PC-9 (cell line): ENCODE data around the gene VRTN. TPM values are rescaled to one million over a fixed set of nuclear protein-coding genes. Genes with fewer than 3 reads are reported as not detected.

Experiments
- BruUV-seq: library from RNA; stranded (reverse); fragments of 400-500 nt; replicated peaks from 2 replicates; lab custom pipeline; 2021; lab: Mats Ljungman, UMichigan
- CTCF ChIA-PET: fragments of 300-600 bp; sonication (Branson Sonifier 250); formaldehyde crosslinking; loops from one replicate; lab custom pipeline; 2022; ENCODE audit warnings: antibody characterized with exemption; lab: Charles Lee
- POLR2A ChIA-PET: fragments of 300-600 bp; sonication (Branson Sonifier 250); formaldehyde crosslinking; loops from one replicate; lab custom pipeline; 2022; ENCODE audit warnings: antibody characterized with exemption; ENCODE audit not compliant: unreplicated experiment; lab: Charles Lee
- DNase-seq, 2 experiments: peaks; one replicate each; pipeline versions ENCODE4 v3.0.0 to v3.0.0-alpha.2; 2015 to 2022; ENCODE audit warnings: mixed read lengths in 1 of 2
- H2AFZ ChIP-seq: fragments of 200-600 bp; sonication (generic); 2 replicates; pipeline ENCODE4 v1.8.1; 2017; ENCODE audit warnings: antibody characterized with exemption
- H3F3A ChIP-seq: fragments of 200-600 bp; sonication (generic); 2 replicates; pipeline ENCODE4 v1.8.1; 2017; ENCODE audit warnings: antibody characterized with exemption, mild to moderate bottlenecking, low read depth; ENCODE audit not compliant: insufficient read depth
- H3K27ac ChIP-seq: fragments of 200-600 bp; sonication (generic); 2 replicates; pipeline ENCODE4 v1.6.1; 2016; ENCODE audit warnings: mixed run types
- H3K27me3 ChIP-seq: fragments of 200-600 bp; sonication (generic); 2 replicates; pipeline ENCODE4 v1.6.1; 2016; ENCODE audit warnings: low read depth, mixed run types; ENCODE audit not compliant: insufficient read depth
- H3K36me3 ChIP-seq: fragments of 200-600 bp; sonication (generic); 2 replicates; pipeline ENCODE4 v1.6.1; 2016; ENCODE audit warnings: low read depth, mixed run types
- H3K4me1 ChIP-seq: fragments of 200-600 bp; sonication (generic); replicated peaks from 2 replicates; pipeline ENCODE4 v1.6.1; 2016; ENCODE audit warnings: mixed run types; ENCODE audit not compliant: insufficient read depth
- H3K4me2 ChIP-seq: fragments of 200-600 bp; sonication (generic); 2 replicates; pipeline ENCODE4 v1.6.1; 2017; ENCODE audit warnings: mixed run types
- H3K4me3 ChIP-seq: fragments of 200-600 bp; sonication (generic); 2 replicates; pipeline ENCODE4 v1.6.1; 2016; ENCODE audit warnings: mixed run types
- H3K79me2 ChIP-seq: fragments of 200-600 bp; sonication (generic); 2 replicates; pipeline ENCODE4 v1.6.1; 2017; ENCODE audit warnings: low read depth, mixed run types
- H3K9me2 ChIP-seq: fragments of 200-600 bp; sonication (generic); 2 replicates; pipeline ENCODE4 v1.8.1; 2017; ENCODE audit warnings: mild to moderate bottlenecking; ENCODE audit not compliant: insufficient read depth
- H3K9me3 ChIP-seq: fragments of 200-600 bp; sonication (generic); 2 replicates; pipeline ENCODE4 v1.8.1; 2016; ENCODE audit warnings: low read depth; ENCODE audit not compliant: insufficient read depth
- H4K20me1 ChIP-seq: fragments of 200-600 bp; sonication (generic); 2 replicates; pipeline ENCODE4 v1.8.1; 2017; ENCODE audit not compliant: insufficient read depth
- CTCF ChIP-seq: fragments of 200-600 bp; sonication (generic); conservative IDR thresholded peaks from 2 replicates; pipeline ENCODE4 v1.6.1; 2017; ENCODE audit warnings: mixed run types, antibody characterized with exemption, mild to moderate bottlenecking, moderate library complexity
- EZH2 ChIP-seq: fragments of 200-600 bp; sonication (generic); IDR thresholded peaks from 2 replicates; pipeline ENCODE4 v1.8.0; 2017; ENCODE audit warnings: antibody characterized with exemption, low read depth
- intact Hi-C: fragments of 100-400 bp; cut with micrococcal nuclease; formaldehyde crosslinking; loops from one replicate; pipeline ENCODE4 v1.10.0; 2022; ENCODE audit not compliant: unreplicated experiment
- total RNA-seq: library from RNA; stranded (reverse); gene quantifications from 2 replicates; pipeline ENCODE4 v1.2.3, GENCODE V29; 2021

VRTN gene
- total RNA-seq, 1 experiment from 2014 or later = not detected

GRCh38 chr14:74362361-74362915 is 14.2 kb downstream of the VRTN start:
- no peak overlapping the region for H3K4me3 ChIP-seq
- no peaks in the 10 kb centered on the region for H3K27me3 ChIP-seq
- no peaks in the 10 kb centered on the region for H3K4me1 ChIP-seq
- H3K9me3 ChIP-seq = no peaks in the 10 kb centered on the region
- no peak overlapping the region for H2AFZ ChIP-seq
- H3K4me2 ChIP-seq = peak overlapping the region; percentile 21; the same call in 1 of the 2 replicates
- no peaks in the 10 kb centered on the region for H3K9me2 ChIP-seq
- no peaks in the 10 kb centered on the region for H3K36me3 ChIP-seq
- POLR2A ChIA-PET = interaction anchor here (0.7 kb wide), 1 partner anchor 105 kb away, joined by 3 read pairs; no protein-coding TSS in a partner anchor
- no peak overlapping the region for H3K27ac ChIP-seq
- H3F3A ChIP-seq = no peaks in the 10 kb centered on the region; the same call in 1 of the 2 replicates
- H4K20me1 ChIP-seq = no peaks in the 10 kb centered on the region
- DNase-seq = peak; percentile 72 to 92
- TF ChIP-seq CTCF = peak; percentile 100
- TF ChIP-seq EZH2 = no peak
- intact Hi-C loops = loop anchor here (1.0 to 5.0 kb wide), 6 partner anchors 117 to 545 kb away; no protein-coding TSS in a partner anchor
- BruUV-seq = no TSS peak
- no peaks in the 10 kb centered on the region for H3K79me2 ChIP-seq
- CTCF ChIA-PET = no interaction called here

GRCh38 chr14:74364271-74364880 is 16.1 kb downstream of the VRTN start:
- no peak overlapping the region for H3K27ac ChIP-seq
- H3K4me2 ChIP-seq = no peak overlapping the region
- H3K79me2 ChIP-seq = no peaks in the 10 kb centered on the region
- H3K9me2 ChIP-seq = no peaks in the 10 kb centered on the region
- no peak overlapping the region for H3K4me3 ChIP-seq
- intact Hi-C loops = loop anchor here (5.0 kb wide), 1 partner anchor 543 kb away; no protein-coding TSS in a partner anchor
- no peaks in the 10 kb centered on the region for H3K4me1 ChIP-seq
- ChIA-PET POLR2A (interaction anchor here (0.6 kb wide), 1 partner anchor 148 kb away, joined by 4 read pairs; no protein-coding TSS in a partner anchor), CTCF (interaction anchor here (0.8 to 1.7 kb wide), 3 partner anchors 76 to 117 kb away, joined by 3 to 7 read pairs (median 3); no protein-coding TSS in a partner anchor)
- H2AFZ ChIP-seq = no peak overlapping the region
- H3F3A ChIP-seq = no peaks in the 10 kb centered on the region; the same call in 1 of the 2 replicates
- TF ChIP-seq EZH2 (no peak), CTCF (no peak)
- no peak for DNase-seq
- no peaks in the 10 kb centered on the region for H3K27me3 ChIP-seq
- H3K9me3 ChIP-seq = no peaks in the 10 kb centered on the region
- H3K36me3 ChIP-seq = no peaks in the 10 kb centered on the region
- no TSS peak for BruUV-seq
- no peaks in the 10 kb centered on the region for H4K20me1 ChIP-seq

- CTCF ChIA-PET = interaction anchor here (0.7 kb wide), 2 partner anchors 31 to 124 kb away, joined by 3 read pairs; no protein-coding TSS in a partner anchor
- no peaks in the 10 kb centered on the region for H3K9me3 ChIP-seq
- no peak overlapping the region for H3K27ac ChIP-seq
- BruUV-seq = no TSS peak
- no peaks in the 10 kb centered on the region for H3K27me3 ChIP-seq
- H3K4me1 ChIP-seq = no peaks in the 10 kb centered on the region
- DNase-seq = no peak
- no peaks in the 10 kb centered on the region for H3K9me2 ChIP-seq
- no peak overlapping the region for H3K4me2 ChIP-seq
- H2AFZ ChIP-seq = no peak overlapping the region
- H4K20me1 ChIP-seq = no peaks in the 10 kb centered on the region
- TF ChIP-seq CTCF (no peak), EZH2 (no peak)
- no peaks in the 10 kb centered on the region; the same call in 1 of the 2 replicates for H3F3A ChIP-seq
- no peaks in the 10 kb centered on the region for H3K79me2 ChIP-seq
- H3K4me3 ChIP-seq = no peak overlapping the region
- no peaks in the 10 kb centered on the region for H3K36me3 ChIP-seq
- POLR2A ChIA-PET = interaction anchor here (0.8 kb wide), 1 partner anchor 341 kb away, joined by 10 read pairs; no protein-coding TSS in a partner anchor
- intact Hi-C loops = no loop called here
Measured at GRCh38 chr14:74368026-74368425, 19.8 kb downstream of the VRTN start.
